Heart right ventricle (tissue), 16 donors: Measurements from ENCODE around the gene XKR3. TPM values are rescaled to one million over a fixed set of nuclear protein-coding genes. Genes with fewer than 3 reads are reported as not detected.

Experiments used
- ATAC-seq, 8 donors: fragments of 200-7000 bp; cut with Tn5 transposase; one replicate each; pipeline ENCODE4 v1.9.1; 2020; ENCODE audit warnings: mild to moderate bottlenecking in 8 of 8, moderate library complexity in 8 of 8, moderate number of reproducible peaks in 1 of 8
- DNase-seq, 2 donors: peaks; one replicate each; pipeline ENCODE4 v3.0.0-alpha.2; 2020
- H3K27ac ChIP-seq, 10 donors: fragments of 200-600 bp; sonication (generic) in 2 of 10; one replicate each; pipeline versions ENCODE4 v1.5.0 to v1.8.0; 2020 to 2022; ENCODE audit warnings: mild to moderate bottlenecking in 3 of 10
- H3K27me3 ChIP-seq, 7 donors: fragments of 200-600 bp; one replicate each; pipeline ENCODE4 v1.8.0; 2021 to 2022; ENCODE audit warnings: mild to moderate bottlenecking in 2 of 7
- H3K36me3 ChIP-seq, 9 donors: fragments of 200-600 bp; sonication (generic) in 1 of 9; one replicate each; pipeline versions ENCODE4 v1.5.0 to v1.8.0; 2020 to 2022; ENCODE audit warnings: mild to moderate bottlenecking in 2 of 9
- H3K4me1 ChIP-seq, 9 donors: fragments of 200-600 bp; sonication (generic) in 1 of 9; one replicate each; pipeline versions ENCODE4 v1.5.0 to v1.8.0; 2020 to 2022; ENCODE audit warnings: mild to moderate bottlenecking in 4 of 9
- H3K4me3 ChIP-seq, 10 donors: fragments of 200-600 bp; sonication (generic) in 2 of 10; one replicate each; pipeline versions ENCODE4 v1.5.0 to v1.8.0; 2020 to 2022; ENCODE audit warnings: mild to moderate bottlenecking in 7 of 10, moderate library complexity in 2 of 10
- H3K9me3 ChIP-seq, 11 donors: fragments of 200-600 bp in 10 of 11; sonication (generic) in 2 of 11; one replicate each; pipeline versions ENCODE4 v1.5.0 to v1.8.0; 2013 to 2022; ENCODE audit warnings: mild to moderate bottlenecking in 2 of 11, control low read depth in 1 of 11, moderate library complexity in 1 of 11
- WGBS, 2 donors: extraction: QIAGEN DNeasy Blood & Tissue Kit; methylation state at CpG; one replicate each; pipeline ENCODE4 v1.1.7; 2013; ENCODE audit warnings: inconsistent platforms in 1 of 2; 5-methylcytosine and 5-hydroxymethylcytosine counted together
- intact Hi-C, 10 donors: fragments of 100-400 bp; cut with DNase I; formaldehyde crosslinking; loops; one replicate each; pipeline versions ENCODE4 v1.11.1 to v1.14.2; 2022
- polyA plus RNA-seq, 2 donors: library from polyadenylated mRNA; stranded (reverse); fragments of 200-250 nt; gene quantifications; one replicate each; pipeline ENCODE4 v1.2.3, GENCODE V29; 2013
- total RNA-seq, 10 donors: library from RNA; stranded (reverse); fragmentation: NEBNext Ultra II Directional in 3 of 10; extraction: Animal tissue kit (Norgen Biotek cat#: 25700) in 3 of 10; gene quantifications; one replicate each; pipeline versions ENCODE4 v1.2.1 to v1.2.4, GENCODE V29; 2021 to 2023
- TF ChIP-seq, protein P1 (sequence below), 9 donors: fragments of 200-600 bp; sonication (generic) in 2 of 9; IDR thresholded peaks; one replicate each; pipeline versions ENCODE4 v1.5.0 to v1.8.0; 2021 to 2022; ENCODE audit warnings: antibody characterized with exemption in 9 of 9, mild to moderate bottlenecking in 5 of 9, moderate library complexity in 1 of 9
- donor health status: Arrhythmogenic right ventricular cardiomyopathy.
- donor health status: ischemic (EF 13 %, LVEDD 7.1; RV severe dilation, severe dysfunction).
- donor health status: healthy with polysubstance abuse.
- donor health status: DM: no; HTN: yes; CAD: no.
- donor health status: DM: no; HTN: no; CAD: no.
- donor health status: ischemic (EF 25% LVEDD 6.9; RV normal size, moderate dysfunction).
- donor health status: ischemic (EF 25% LVEDD 5.7; RV mildly dilated, moderate dysfunction).
- donor health status: healthy.
- donor health status: DM: yes; HTN: yes; CAD: no.
- donor health status: Ischemic cardiomyopathy.
- donor health status: ischemic (EF 35%, LVEDD 5.7; RV mildly dilated, moderate dysfunction).
- donor health status: nonischemic (EF 11% LVEDD 7.7; RV severe dilation, severe dysfunction).
- donor health status: DM: yes; HTN: yes; CAD: no.
- donor health status: PGD.
- donor health status: ischemic (EF 29% LVEDD 5.4; RV normal size, mild dysfunction).
- donor health status: nonischemic (EF 23%, LVEDD 6.1; RV moderate dilation, normal function).

The XKR3 gene
- total and polyA plus RNA-seq, 12 donors: not detected

DNA sequence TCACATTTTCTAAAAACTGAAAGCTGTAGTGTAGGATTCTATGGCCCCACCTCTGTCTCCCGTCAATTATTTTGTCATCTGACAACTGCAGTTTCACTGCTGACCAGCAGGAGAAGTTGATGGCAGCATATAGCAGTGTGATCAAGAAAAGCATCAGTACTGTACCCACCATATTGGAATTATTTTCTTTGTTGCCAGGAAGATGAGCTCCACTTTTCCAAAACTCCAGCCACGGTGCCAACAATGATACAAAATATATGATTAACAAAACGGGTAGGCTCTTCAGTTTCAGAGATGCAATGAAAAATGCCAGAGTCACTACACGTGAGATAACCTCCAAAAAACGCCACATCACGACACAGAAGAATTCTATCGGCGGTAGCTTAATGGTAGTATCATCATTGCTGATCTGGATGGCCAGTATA lies 41.3 kb downstream of the XKR3 start:
- DNase-seq: no peak
- intact Hi-C loops: no loop called here
- Histone ChIP-seq H3K9me3 (no peaks in the 10 kb centered on the region), H3K27me3 (no peaks in the 10 kb centered on the region), H3K27ac (no peak overlapping the region), H3K4me1 (no peaks in the 10 kb centered on the region), H3K36me3 (no peaks in the 10 kb centered on the region), H3K4me3 (no peak overlapping the region)
- WGBS, 2 donors: 68 to 74% methylated on average over 8 of the region's 8 CpGs
- TF ChIP-seq, protein P1, sequence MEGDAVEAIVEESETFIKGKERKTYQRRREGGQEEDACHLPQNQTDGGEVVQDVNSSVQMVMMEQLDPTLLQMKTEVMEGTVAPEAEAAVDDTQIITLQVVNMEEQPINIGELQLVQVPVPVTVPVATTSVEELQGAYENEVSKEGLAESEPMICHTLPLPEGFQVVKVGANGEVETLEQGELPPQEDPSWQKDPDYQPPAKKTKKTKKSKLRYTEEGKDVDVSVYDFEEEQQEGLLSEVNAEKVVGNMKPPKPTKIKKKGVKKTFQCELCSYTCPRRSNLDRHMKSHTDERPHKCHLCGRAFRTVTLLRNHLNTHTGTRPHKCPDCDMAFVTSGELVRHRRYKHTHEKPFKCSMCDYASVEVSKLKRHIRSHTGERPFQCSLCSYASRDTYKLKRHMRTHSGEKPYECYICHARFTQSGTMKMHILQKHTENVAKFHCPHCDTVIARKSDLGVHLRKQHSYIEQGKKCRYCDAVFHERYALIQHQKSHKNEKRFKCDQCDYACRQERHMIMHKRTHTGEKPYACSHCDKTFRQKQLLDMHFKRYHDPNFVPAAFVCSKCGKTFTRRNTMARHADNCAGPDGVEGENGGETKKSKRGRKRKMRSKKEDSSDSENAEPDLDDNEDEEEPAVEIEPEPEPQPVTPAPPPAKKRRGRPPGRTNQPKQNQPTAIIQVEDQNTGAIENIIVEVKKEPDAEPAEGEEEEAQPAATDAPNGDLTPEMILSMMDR (IDR thresholded peaks at IDR 0.05): peak in 3 of 9 donors; percentile 11 to 35 (median 19)
- ATAC-seq: no peak

DNA sequence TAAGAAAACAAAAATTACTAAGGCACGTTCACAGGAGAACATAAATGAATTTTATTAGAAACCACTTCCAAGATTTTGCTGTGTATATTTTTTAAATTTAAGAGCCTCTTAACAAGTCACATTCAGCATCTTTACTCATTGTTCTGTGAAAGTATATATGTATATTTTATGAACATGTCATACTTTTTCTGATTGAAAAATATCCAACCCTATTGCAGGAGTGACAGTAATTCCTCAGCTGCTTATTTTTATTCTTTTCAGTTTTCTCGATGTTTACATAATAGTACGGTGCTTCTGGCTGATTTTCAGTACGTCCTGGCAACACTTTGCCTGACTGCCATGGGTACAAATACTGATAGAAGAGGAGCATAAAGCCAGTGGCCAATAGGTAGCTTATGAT lies 41.8 kb downstream of the XKR3 start:
- TF ChIP-seq, protein P1 (IDR thresholded peaks at IDR 0.05): no peak
- ATAC-seq (no peak), DNase-seq (no peak)
- 78 to 82% methylated on average over 4 of the region's 4 CpGs for WGBS, 2 donors
- Histone ChIP-seq H3K27ac (no peak overlapping the region), H3K36me3 (no peaks in the 10 kb centered on the region), H3K4me3 (no peak overlapping the region), H3K4me1 (no peaks in the 10 kb centered on the region), H3K27me3 (no peaks in the 10 kb centered on the region), H3K9me3 (no peaks in the 10 kb centered on the region)
- intact Hi-C loops: no loop called here

DNA sequence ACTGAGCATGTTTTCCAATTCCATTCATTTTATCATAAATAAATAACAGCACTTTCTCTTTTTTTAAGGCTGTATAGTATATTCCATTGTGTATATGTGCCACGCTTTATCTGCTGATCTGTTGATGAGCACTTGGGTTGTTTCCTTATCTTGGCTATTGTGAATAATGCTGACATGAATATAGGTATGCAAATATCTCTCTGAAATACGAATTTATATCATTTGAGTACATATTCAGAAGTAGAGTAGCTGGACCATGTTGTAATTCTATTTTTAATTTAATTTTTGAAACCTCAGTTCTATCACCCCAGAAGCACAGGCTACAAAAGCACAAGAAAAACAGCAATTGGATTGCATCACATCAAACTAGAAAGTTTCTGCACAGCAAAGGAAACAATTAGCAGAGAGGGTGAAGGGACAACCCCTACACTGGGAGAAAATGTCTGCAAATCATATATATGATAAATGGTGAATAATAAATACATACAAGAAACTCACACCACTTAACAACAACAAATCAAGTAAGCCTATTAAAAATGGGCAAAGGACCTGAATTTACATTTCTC lies 43.4 kb downstream of the XKR3 start:
- no peak for DNase-seq
- ATAC-seq: no peak
- Histone ChIP-seq H3K27ac (no peak overlapping the region), H3K4me1 (no peaks in the 10 kb centered on the region), H3K27me3 (no peaks in the 10 kb centered on the region), H3K9me3 (no peaks in the 10 kb centered on the region), H3K4me3 (no peak overlapping the region), H3K36me3 (no peaks in the 10 kb centered on the region)
- TF ChIP-seq, protein P1 (IDR thresholded peaks at IDR 0.05): no peak
- WGBS, 2 donors: 56% methylated on average over 2 of the region's 2 CpGs
- intact Hi-C loops: no loop called here

DNA sequence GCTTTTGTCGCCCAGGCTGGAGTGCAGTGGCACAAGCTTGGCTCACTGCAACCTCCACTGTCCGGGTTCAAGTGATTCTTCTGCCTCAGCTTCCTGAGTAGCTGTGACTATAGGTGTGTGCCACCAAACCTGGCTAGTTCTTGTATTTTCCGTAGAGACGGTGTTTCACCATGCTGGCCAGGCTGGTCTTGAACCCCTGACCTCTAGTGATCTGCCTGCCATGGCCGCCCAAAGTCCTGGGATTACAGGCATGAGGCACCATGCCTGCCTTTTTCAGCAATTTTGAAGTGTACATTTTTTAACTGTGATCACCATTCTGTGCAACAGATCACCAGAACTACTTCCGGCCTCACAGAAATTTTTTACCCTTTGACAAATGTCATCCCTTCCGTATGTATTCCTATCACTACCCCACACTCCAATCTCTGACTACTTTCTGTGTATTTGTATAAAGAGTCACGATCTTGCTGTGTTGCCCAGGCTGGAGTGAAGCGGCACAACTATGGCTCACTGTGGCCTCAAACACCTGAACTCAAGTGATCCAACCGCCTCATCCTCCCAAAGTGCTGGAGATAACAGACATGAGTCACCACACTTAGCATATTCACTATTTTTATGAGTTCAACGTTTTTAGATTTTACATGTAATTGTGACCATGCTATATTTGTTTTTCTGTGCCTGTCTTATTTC lies 44.0 kb downstream of the XKR3 start:
- Histone ChIP-seq H3K4me1 (no peaks in the 10 kb centered on the region), H3K4me3 (no peak overlapping the region), H3K36me3 (no peaks in the 10 kb centered on the region), H3K27me3 (no peaks in the 10 kb centered on the region), H3K27ac (no peak overlapping the region), H3K9me3 (no peaks in the 10 kb centered on the region)
- ATAC-seq: no peak
- 72 to 79% methylated on average over 11 of the region's 11 CpGs for WGBS, 2 donors
- TF ChIP-seq, protein P1 (IDR thresholded peaks at IDR 0.05): no peak
- DNase-seq: no peak
- intact Hi-C loops: no loop called here
